Trophoblast cell (in vitro differentiated cells and primary cell): ENCODE data around the gene SWI5. TPM values are rescaled to one million over a fixed set of nuclear protein-coding genes. Genes with fewer than 3 reads are reported as not detected.
"Not testable (repeated sequence)": the region's sequence is repeated elsewhere in the genome, so short reads cannot be mapped to it uniquely, and the experiment has no call there.

ENCODE experiments used
- DNase-seq, 2 donors: peaks; one replicate each; pipeline ENCODE4 v3.0.0-alpha.2; 2016
- H2AFZ ChIP-seq: 2 replicates; pipeline ENCODE4 v1.6.1; 2013; ENCODE audit warnings: low read length, moderate library complexity, mild to moderate bottlenecking; ENCODE audit not compliant: insufficient read depth, poor library complexity
- H2AK5ac ChIP-seq: 2 replicates; pipeline ENCODE4 v1.6.1; 2013; ENCODE audit warnings: mild to moderate bottlenecking, low read length
- H2BK120ac ChIP-seq: 2 replicates; pipeline ENCODE4 v1.6.1; 2013; ENCODE audit warnings: low read length, mild to moderate bottlenecking, moderate library complexity; ENCODE audit not compliant: insufficient read depth, poor library complexity
- H2BK12ac ChIP-seq: 2 replicates; pipeline ENCODE4 v1.6.1; 2013; ENCODE audit warnings: mild to moderate bottlenecking, low read length, moderate library complexity
- H2BK5ac ChIP-seq: 2 replicates; pipeline ENCODE4 v1.6.1; 2013; ENCODE audit warnings: low read length, low read depth, moderate library complexity, mild to moderate bottlenecking; ENCODE audit not compliant: poor library complexity
- H3K14ac ChIP-seq: 2 replicates; pipeline ENCODE4 v1.6.1; 2013; ENCODE audit warnings: mild to moderate bottlenecking, low read length
- H3K18ac ChIP-seq: 2 replicates; pipeline ENCODE4 v1.6.1; 2013; ENCODE audit warnings: mild to moderate bottlenecking, low read length
- H3K23ac ChIP-seq: 2 replicates; pipeline ENCODE4 v1.6.1; 2013; ENCODE audit warnings: low read length
- H3K27ac ChIP-seq: 2 replicates; pipeline ENCODE4 v1.5.1; 2013; ENCODE audit warnings: low read depth, mild to moderate bottlenecking, inconsistent platforms, low read length, moderate library complexity
- H3K27me3 ChIP-seq: 2 replicates; pipeline ENCODE4 v1.6.1; 2013; ENCODE audit warnings: inconsistent platforms, mild to moderate bottlenecking, low read length, moderate library complexity; ENCODE audit not compliant: insufficient read depth
- H3K36me3 ChIP-seq, 2 experiments: 1 replicate in 1 of 2; 2 replicates in 1 of 2; pipeline ENCODE4 v1.6.1; 2013; ENCODE audit warnings: low read length in 2 of 2, mild to moderate bottlenecking in 2 of 2, moderate library complexity in 1 of 2; ENCODE audit not compliant: insufficient read depth in 2 of 2, control insufficient read depth in 1 of 2
- H3K4ac ChIP-seq: 2 replicates; pipeline ENCODE4 v1.6.1; 2013; ENCODE audit warnings: low read depth, mild to moderate bottlenecking, low read length, moderate library complexity
- H3K4me1 ChIP-seq, 2 experiments: 1 replicate in 1 of 2; 2 replicates in 1 of 2; pipeline ENCODE4 v1.6.1; 2013; ENCODE audit warnings: low read length in 2 of 2, mild to moderate bottlenecking in 2 of 2, moderate library complexity in 1 of 2; ENCODE audit not compliant: insufficient read depth in 2 of 2, control insufficient read depth in 1 of 2
- H3K4me2 ChIP-seq: 2 replicates; pipeline ENCODE4 v1.6.1; 2013; ENCODE audit warnings: inconsistent platforms, mild to moderate bottlenecking, low read length, moderate library complexity
- H3K4me3 ChIP-seq: 2 replicates; pipeline ENCODE4 v1.5.1; 2013; ENCODE audit warnings: mild to moderate bottlenecking, low read depth, low read length, inconsistent platforms
- H3K79me1 ChIP-seq: one replicate; pipeline ENCODE4 v1.6.1; 2013; ENCODE audit warnings: low read length
- H3K79me2 ChIP-seq: 2 replicates; pipeline ENCODE4 v1.6.1; 2013; ENCODE audit warnings: low read length, mild to moderate bottlenecking; ENCODE audit not compliant: control insufficient read depth, insufficient read depth, poor library complexity
- H3K9ac ChIP-seq: 2 replicates; pipeline ENCODE4 v1.6.1; 2013; ENCODE audit warnings: mild to moderate bottlenecking, low read length
- H3K9me3 ChIP-seq: 2 replicates; pipeline ENCODE4 v1.6.1; 2013; ENCODE audit warnings: low read depth, mild to moderate bottlenecking, control low read depth, inconsistent platforms, low read length; ENCODE audit not compliant: insufficient read depth
- H4K12ac ChIP-seq: 2 replicates; pipeline ENCODE4 v1.6.1; 2013; ENCODE audit warnings: low read depth, mild to moderate bottlenecking, low read length, moderate library complexity
- H4K8ac ChIP-seq: 2 replicates; pipeline ENCODE4 v1.6.1; 2013; ENCODE audit warnings: low read depth, mild to moderate bottlenecking, low read length, moderate library complexity
- H4K91ac ChIP-seq: one replicate; pipeline ENCODE4 v1.6.1; 2013; ENCODE audit warnings: low read depth, mild to moderate bottlenecking, low read length, moderate library complexity
- WGBS: extraction: QIAGEN DNeasy Blood & Tissue Kit; methylation state at CpG from one replicate; pipeline ENCODE4 v1.1.7; 2013; ENCODE audit warnings: missing lambda C conversion rate; ENCODE audit not compliant: insufficient read length, insufficient coverage; ENCODE audit errors: extremely low coverage; 5-methylcytosine and 5-hydroxymethylcytosine counted together
- polyA plus RNA-seq: library from polyadenylated mRNA; stranded (reverse); fragments of 200-250 nt; gene quantifications from 2 replicates; pipeline ENCODE4 v1.2.3, GENCODE V29; 2013

The SWI5 gene
- polyA plus RNA-seq = 42.0 and 44.4 TPM in 2 replicates

DNA sequence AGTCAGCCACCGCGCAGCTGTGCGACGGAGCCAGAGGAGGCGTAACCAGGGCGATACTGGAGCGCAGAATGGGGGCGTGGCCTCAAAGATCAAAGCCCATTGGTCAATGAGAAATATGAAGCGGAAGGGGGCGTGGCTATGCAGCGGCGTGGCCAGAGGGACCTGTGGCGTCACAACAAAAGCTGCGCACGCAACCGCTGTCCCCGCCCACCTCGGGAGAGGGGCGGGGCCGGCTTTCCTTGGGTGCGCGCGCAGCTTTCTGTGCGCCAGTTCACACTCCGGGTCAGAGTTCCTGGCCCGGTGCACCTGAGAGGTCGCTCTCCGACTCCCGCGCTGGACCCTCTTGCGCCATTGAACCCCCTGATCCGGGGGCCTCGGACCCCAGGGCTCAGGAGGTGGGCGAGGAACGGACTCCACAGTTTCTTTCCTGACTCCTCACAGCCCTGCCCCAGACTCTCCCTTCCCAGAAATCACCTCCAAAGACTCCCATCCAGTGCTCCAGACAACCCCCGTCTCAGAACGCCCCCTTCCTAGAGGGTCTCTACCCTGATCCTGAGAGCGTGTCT is at the start of gene SWI5:
TSS of gene SWI5 (plus strand) at position 269 of the 566 bp plus-strand sequence.
- Histone ChIP-seq H3K9ac (peak within 1 kb of the TSS; percentile 92), H4K12ac (peak within 1 kb of the TSS; percentile 86), H3K27me3 (no peaks in the 10 kb centered on the region), H2BK120ac (peak within 1 kb of the TSS; percentile 99), H3K23ac (no peak within 1 kb of the TSS), H3K36me3 (peaks cover 16 to 19% of the 10 kb centered on the region in 2 experiments), H2BK5ac (peak within 1 kb of the TSS; percentile 97), H2BK12ac (peak within 1 kb of the TSS; percentile 34), H3K18ac (peak within 1 kb of the TSS; percentile 99), H4K8ac (peak within 1 kb of the TSS; percentile 97), H3K4me2 (peak within 1 kb of the TSS; percentile 99), H2AK5ac (peak within 1 kb of the TSS; percentile 94), H3K14ac (peak within 1 kb of the TSS; percentile 100), H3K79me1 (peaks cover 21% of the 10 kb centered on the region), H2AFZ (peak within 1 kb of the TSS; percentile 99), H3K4ac (peak within 1 kb of the TSS; percentile 99), H3K4me3 (peak within 1 kb of the TSS; percentile 89), H3K9me3 (no peaks in the 10 kb centered on the region), H3K79me2 (peaks cover 19% of the 10 kb centered on the region), H4K91ac (peak within 1 kb of the TSS; percentile 100), H3K27ac (peak within 1 kb of the TSS; percentile 86), H3K4me1 (peaks cover 18 to 26% of the 10 kb centered on the region in 2 experiments)
- no CpG with 5 or more reads among the region's 38 CpGs for WGBS
- peak; percentile 100 for DNase-seq

GRCh38 chr9:128226412-128226801 is 49.7 kb upstream of the SWI5 start:
- Histone ChIP-seq H3K27ac (no peak overlapping the region), H3K4me2 (no peak overlapping the region), H3K14ac (no peak overlapping the region), H3K79me2 (no peaks in the 10 kb centered on the region), H3K27me3 (no peaks in the 10 kb centered on the region), H3K4ac (no peak overlapping the region), H3K79me1 (no peaks in the 10 kb centered on the region), H4K12ac (no peak overlapping the region), H4K8ac (no peak overlapping the region), H3K18ac (no peak overlapping the region), H3K9ac (no peak overlapping the region), H2BK120ac (no peak overlapping the region), H3K4me1 (no peaks in the 10 kb centered on the region), H2BK5ac (no peak overlapping the region), H3K4me3 (no peak overlapping the region), H3K36me3 (peaks cover 0 to 2% of the 10 kb centered on the region in 2 experiments), H3K23ac (no peak overlapping the region), H4K91ac (no peak overlapping the region), H2BK12ac (no peak overlapping the region), H2AK5ac (no peak overlapping the region), H2AFZ (no peak overlapping the region), H3K9me3 (no peaks in the 10 kb centered on the region)
- DNase-seq = no peak
- no CpG with 5 or more reads among the region's 5 CpGs for WGBS

GRCh38 chr9:128230897-128231296 is 45.2 kb upstream of the SWI5 start:
- H2BK5ac ChIP-seq, H3K14ac ChIP-seq, H3K4me3 ChIP-seq, H3K18ac ChIP-seq, H4K8ac ChIP-seq, H2AK5ac ChIP-seq, H3K79me1 ChIP-seq, H3K79me2 ChIP-seq, H3K36me3 ChIP-seq, H2BK120ac ChIP-seq, DNase-seq, H4K91ac ChIP-seq, H2BK12ac ChIP-seq, H3K23ac ChIP-seq, H3K4me2 ChIP-seq, H3K4ac ChIP-seq, H3K27ac ChIP-seq, H4K12ac ChIP-seq, H3K27me3 ChIP-seq, H2AFZ ChIP-seq, H3K4me1 ChIP-seq, H3K9me3 ChIP-seq, H3K9ac ChIP-seq: not testable (repeated sequence)
- WGBS = no CpG with 5 or more reads among the region's 7 CpGs

DNA sequence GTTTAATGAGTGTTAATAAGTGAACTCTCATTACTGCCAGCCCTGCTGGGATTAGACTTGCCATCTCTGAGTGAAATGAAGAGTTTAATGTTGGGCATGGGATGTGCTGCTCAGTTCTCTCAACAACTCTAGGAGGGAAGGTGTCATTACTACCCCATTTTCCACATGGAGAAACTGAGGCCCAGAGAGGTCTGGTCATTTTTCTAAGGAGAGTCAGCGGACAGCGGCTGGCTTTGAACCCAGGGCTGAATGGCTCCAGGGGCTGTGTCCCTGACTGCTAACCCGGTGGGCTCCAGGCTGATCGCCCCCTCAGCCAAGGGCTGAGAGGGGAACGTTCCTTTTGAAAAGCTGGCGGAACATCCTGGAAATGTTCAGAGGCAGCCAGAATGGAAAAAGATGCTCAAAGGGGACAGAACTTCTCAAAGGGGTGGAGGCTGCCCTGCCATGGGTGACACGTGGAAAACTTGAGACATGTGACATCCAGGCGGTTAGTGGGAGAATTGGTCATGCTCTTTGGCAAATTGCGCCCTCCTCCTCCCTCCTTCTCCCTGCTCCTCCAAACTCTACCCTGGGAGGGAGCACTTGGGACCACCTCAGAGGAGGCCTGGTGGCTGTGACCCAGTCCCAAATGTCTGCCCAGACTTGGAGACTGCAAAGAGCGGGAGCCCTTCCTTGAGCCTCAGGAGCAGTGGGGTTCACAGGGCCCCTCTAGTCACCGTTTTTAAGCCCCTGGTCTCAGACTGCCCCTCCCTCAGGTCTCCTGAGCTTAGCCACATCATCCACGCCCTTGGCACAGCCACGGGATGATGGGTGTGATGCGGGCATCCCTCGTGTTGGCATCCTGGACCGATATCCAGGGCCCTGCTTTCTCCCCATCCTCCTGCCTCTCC is 44.2 kb upstream of the SWI5 start:
- no CpG with 5 or more reads among the region's 16 CpGs for whole genome bisulfite sequencing
- Histone ChIP-seq H3K4ac (no peak overlapping the region), H4K12ac (no peak overlapping the region), H4K91ac (no peak overlapping the region), H3K18ac (no peak overlapping the region), H3K4me1 (no peaks in the 10 kb centered on the region), H4K8ac (no peak overlapping the region), H3K14ac (no peak overlapping the region), H2AK5ac (no peak overlapping the region), H2BK120ac (no peak overlapping the region), H2BK12ac (no peak overlapping the region), H2BK5ac (no peak overlapping the region), H3K79me1 (no peaks in the 10 kb centered on the region), H3K79me2 (no peaks in the 10 kb centered on the region), H3K4me2 (no peak overlapping the region), H3K9me3 (peaks cover 1% of the 10 kb centered on the region), H3K27ac (no peak overlapping the region), H3K4me3 (no peak overlapping the region), H2AFZ (no peak overlapping the region), H3K27me3 (no peaks in the 10 kb centered on the region), H3K23ac (no peak overlapping the region), H3K36me3 (no peaks in the 10 kb centered on the region), H3K9ac (no peak overlapping the region)
- DNase-seq = no peak
